GM19438 (cell line): ENCODE results near the gene TPRX1.
"Not testable (repeated sequence)": the region's sequence is repeated elsewhere in the genome, so short reads cannot be mapped to it uniquely, and the experiment has no call there.

Experiments used
- ATAC-seq: cut with Tn5 transposase; IDR thresholded peaks from one replicate; pipeline ENCODE4 v1.9.1; 2021; ENCODE audit warnings: low read depth; ENCODE audit not compliant: unreplicated experiment

Gene TPRX1

DNA sequence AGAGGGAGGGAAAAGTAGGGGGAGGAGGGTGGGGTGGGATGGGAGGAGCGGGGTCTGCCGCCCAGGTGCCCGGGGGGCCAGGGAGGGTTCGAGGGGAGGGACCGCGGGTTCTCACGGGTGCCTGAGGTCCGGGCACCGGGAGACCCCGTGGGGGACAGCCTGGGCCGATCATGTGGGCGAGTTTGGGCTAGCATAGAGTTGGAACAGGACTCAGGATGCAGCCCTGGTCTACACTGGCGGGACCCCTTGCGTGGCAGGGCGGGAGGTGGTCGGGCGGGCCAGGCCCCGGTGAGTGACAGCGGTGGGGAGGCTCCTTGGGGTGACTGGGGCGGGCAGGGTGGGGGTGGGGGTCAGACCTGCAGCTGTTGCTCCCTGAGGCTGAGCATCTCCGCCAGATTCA, 1.2 kb downstream of the TPRX1 start:
- not testable (repeated sequence) for ATAC-seq

- ATAC-seq = no peak
Measured at GRCh38 chr19:47802521-47803043, 1.8 kb downstream of the TPRX1 start.

GRCh38 chr19:47801270-47801669, 3.1 kb downstream of the TPRX1 start:
- no peak for ATAC-seq

DNA sequence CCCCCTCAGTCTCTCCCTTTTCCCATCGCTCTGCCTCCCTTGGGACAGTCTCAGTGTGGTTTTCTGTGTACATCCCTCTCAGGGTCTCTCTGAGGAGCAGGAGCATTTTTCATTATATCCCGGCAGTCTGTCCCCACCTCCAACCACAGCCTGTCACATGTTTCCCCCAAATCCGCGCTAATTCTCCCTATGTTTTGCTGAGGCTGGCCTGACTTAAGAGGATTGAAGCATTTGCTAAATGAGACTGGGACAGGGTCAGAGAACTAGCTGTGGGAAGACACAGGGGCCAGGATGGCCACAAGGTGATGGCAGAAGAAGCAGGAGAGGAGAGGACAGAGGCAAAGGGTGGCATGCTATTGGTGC, 5.5 kb downstream of the TPRX1 start:
- ATAC-seq = no peak

DNA sequence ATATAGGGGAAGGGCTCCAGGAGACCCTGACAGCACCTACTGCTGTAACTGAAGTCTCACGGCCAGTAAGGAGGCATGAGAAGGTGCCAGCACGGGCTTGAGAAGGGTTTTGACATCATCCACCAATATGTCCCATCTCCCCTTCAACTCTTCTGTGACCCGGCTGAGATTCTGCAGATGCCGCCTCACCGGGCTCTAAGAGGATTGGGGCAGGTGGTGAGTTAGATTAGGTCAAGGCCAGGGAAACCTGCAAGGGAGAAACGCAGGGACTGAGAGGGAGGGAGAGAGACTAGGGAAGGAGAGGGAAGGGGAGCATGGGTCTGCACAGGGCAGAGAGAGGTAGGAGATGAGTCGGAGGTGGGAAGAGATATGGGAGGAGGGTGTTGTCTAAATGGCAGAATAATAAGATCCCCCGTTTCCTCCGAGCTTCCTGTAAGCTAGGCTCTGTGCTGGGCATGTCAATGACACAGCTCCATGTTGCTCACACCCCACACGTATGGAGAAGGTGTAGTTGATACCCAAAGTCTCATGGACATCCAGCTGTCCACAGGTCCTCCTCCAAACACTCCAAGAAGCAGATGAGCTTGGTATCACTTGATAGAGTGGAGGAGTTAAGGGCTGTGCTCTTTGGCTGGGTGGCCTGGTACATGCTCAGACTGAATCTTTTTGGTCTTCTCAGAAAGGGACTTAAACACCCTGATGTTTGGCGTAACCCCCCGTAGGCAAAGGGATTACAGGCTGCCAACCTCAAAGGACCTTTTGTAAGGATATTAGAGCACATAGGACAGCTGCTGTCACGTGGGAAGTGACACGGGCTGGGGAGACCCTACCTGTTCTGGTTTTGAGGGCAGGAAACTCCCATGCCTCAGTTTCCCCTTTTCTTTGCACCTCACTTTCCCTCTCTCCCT, 6.1 kb downstream of the TPRX1 start:
- no peak for ATAC-seq

DNA sequence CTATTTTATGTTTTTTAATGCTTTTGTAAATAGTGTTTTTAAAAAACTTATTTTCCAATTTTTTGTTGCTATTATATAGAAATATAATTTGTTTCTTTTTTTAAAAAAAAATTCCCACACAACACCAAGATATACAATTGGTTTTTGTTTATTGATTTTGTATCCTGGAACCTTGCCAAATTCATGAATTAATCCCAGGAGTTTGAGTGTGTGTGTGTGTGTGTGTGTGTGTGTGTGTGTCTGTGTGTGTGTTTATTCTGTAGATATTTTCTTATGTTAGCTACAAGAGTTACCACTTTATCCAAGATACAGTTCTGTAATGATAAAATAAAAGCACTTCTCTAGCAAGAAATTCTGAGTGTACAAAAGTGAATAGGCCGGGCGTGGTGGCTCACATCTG, 7.6 kb downstream of the TPRX1 start:
- no peak for ATAC-seq

DNA sequence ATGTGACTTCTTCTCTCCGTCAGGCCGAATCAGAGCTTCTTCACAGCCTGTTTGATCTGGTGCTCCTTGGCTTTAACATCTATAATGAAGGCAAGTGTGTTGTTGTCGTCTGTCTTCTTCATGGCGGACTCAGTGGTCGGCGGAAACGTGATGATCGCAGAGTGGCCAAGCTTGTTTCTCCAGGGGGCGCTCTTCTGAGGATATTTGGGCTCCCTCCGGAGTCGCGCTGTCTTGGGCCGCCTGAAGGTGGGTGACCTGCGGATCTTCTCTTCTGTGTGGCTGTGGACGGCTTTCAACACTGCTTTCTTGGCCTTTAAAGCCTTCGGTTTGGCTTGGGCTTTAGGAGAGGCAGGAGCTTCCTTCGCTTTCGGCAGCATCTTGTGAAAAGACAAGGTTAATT, 9.8 kb downstream of the TPRX1 start:
- ATAC-seq = no peak

GRCh38 chr19:47792616-47793015, 11.7 kb downstream of the TPRX1 start:
- ATAC-seq = no peak

DNA sequence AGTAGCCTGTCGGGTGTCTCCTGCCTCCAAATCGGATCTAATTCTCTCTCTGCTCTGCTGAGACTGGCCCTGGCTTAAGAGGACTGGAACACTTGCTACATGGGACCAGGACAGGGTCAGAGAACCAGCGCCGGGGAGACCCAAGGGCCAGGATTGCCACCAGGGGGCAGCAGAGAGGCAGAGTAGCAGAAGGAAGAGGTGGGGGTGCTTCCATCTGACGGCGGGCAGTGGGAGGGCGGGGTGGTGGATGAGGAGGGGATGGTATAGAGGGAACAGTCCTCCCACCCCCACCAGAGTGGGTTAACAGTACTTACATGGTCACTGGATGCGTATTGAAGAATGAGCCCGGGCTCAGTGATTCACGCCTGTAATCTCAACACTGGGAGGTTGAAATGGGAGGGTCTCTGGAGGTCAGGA, 13.9 kb downstream of the TPRX1 start:
- no peak for ATAC-seq

DNA sequence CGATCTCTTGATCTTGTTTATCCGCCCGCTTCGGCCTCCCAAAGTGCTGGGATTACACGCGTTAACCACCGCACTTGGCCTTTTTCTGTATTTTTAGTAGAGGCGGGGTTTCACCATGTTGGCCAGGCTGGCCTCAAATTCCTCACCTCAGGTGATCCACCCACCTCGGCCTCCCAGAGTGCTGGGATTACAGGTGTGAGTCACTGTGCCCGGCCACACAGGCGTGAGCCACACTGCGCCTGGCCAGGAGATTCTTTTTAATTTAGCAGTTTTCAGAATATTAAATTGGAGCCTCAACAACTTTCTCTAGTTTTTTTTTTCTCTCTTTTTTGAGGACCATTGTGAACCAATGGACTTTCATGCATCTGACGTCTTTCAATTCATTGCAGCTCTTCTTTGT, 14.5 kb downstream of the TPRX1 start:
- not testable (repeated sequence) for ATAC-seq

GRCh38 chr19:47787307-47787706, 17.0 kb downstream of the TPRX1 start:
- ATAC-seq = not testable (repeated sequence)

DNA sequence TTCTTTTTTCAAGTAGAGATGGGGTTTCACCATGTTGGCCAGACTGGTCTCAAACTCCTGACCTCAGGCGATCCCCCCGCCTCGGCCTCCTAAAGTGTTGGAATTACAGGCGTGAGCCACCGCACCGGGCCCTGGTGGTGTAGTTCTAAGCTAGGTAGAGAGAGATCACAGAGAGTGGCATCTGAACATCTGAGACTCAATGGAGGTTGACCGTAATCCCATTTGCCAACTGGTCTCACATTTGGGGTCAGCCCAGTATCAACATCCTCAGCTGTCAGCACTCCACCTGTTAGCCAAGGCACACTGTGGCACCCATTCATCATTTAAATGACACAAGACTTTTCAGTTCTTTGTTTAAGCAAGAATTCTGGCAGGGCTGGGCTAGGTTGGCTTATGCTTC, 17.8 kb downstream of the TPRX1 start:
- ATAC-seq = no peak

GRCh38 chr19:47781590-47782262, 22.6 kb downstream of the TPRX1 start:
- ATAC-seq = no peak

- no peak for ATAC-seq
Measured at GRCh38 chr19:47780215-47780551, 24.2 kb downstream of the TPRX1 start.

- ATAC-seq = no peak
Measured at GRCh38 chr19:47779524-47780214, 24.7 kb downstream of the TPRX1 start.

DNA sequence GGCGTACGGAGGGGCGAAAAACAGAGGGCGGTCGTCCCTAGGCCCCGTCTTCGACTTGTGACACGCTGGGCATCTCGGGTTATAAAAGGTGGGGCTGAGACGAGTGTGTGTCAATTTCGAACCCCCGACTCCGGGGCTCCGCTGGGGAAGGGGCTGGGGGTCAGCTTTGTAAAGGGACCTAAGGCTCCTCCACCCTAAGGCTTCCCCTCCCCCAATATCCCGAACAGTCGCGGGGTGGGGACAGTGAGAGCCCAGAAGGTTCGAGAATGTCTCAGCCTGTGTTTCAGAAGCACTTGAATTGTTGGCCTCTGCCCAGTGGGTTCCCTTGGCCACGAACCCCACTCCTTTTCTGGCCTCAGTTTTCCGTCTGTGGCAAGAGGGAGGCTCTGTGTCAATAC, 25.4 kb downstream of the TPRX1 start:
- ATAC-seq = no peak

DNA sequence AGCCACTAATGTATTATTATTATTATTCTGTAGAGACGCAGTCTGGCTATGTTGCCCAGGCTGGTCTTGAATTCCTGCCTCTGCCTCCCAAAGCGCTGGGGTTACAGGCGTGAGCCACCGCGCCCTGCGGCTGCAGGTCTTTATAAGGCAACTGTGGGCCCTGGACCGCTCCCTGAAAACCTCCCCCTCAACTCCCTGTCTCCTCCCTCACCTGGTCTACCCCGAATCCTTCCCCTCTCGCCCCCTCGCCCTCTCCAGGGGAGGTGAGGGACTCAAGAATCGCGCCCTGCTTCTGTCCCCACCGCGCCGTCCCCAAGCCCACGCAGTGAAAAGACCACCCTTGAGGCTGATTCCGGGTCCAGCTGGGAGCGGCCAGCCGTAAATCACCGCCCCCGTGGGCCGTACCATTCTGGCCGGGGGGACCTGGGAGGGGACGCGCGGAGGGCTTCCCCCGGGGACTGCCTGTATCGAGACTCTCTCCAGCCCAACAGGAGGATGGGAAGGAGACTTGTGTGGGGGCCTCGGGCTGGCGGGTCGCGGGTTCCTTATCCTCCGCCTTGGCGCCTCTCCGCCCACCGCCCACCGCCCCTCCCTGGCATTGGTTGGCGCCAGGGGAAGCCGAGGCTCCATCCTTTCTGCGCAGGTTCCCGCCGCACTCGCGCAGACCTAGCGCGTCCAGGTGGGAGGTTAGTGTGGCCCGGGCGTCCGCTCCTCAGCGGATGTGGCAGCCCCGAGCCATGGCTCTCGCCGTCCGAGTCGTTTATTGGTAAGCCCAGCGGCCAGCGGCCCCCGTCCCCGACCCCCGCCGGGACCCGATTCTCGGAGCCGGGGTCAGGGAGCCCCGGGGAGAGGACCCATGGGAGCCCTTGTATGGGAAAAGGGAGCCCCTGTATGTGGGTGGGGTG, 26.1 kb downstream of the TPRX1 start, which contains the start of gene SELENOW:
Gene SELENOW (plus strand): TSS at position 655 of the 905 bp plus-strand sequence. CDS start 83 bp downstream, at position 738.
- peak; percentile 84 for ATAC-seq

GRCh38 chr19:47777245-47778048, 26.9 kb downstream of the TPRX1 start:
- not testable (repeated sequence) for ATAC-seq

DNA sequence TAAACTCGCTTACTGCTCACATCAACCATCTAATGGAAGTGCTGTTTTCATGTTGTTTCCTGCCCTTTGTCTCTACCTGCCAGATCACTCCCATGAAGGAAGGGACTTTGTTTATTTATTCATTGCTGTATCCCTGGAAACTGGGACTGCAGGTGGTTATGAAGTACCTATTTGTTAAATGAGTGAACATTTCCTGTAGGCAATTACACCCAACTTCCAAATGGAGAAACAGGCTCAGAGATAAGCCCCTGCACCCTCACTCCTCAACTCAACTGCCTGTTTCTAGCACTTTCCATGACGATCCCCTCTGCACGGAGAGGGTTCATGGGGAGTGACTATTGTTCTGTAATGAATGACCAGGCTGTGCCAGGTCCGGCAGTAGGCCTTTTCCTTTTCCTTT, 27.8 kb downstream of the TPRX1 start:
- ATAC-seq = no peak
